ENCODE measurements around the gene ASAP3.

The ASAP3 gene

GRCh38 chr1:23424293-23425192 lies 59.4 kb downstream of the ASAP3 start, which contains the start of gene TCEA3:
TSS of gene TCEA3 (minus strand) at chr1:23424748. CDS start at chr1:23424633, 115 bp downstream.
- no peak for DNase-seq (ENCODE audit: low read depth in 4 of 4, low spot score in 1 of 4)

- DNase-seq (ENCODE audit: low read depth in 4 of 4, low spot score in 1 of 4), result no peak
Observed at GRCh38 chr1:23423415-23424292, 60.3 kb downstream of the ASAP3 start.

DNA sequence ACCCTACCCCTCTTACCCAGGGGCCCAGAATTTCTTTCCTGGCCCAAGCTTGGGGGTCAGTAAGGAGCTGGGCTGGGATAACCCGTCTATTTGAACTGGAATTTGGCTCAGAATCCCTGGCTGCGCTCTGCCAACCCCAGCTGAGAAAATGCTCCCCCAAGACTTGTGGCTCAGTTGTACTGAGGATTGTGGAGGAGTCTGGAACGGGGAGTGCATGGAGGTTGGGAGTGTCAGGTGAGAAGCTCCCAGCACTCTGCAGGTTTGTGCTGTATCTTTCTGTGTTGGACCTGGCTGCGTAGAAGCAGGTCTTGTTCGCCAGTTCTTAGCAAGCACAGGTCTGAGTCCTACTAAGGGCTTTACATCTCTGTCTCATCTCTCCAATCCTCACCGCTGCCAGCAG lies 61.0 kb downstream of the ASAP3 start:
- DNase-seq (ENCODE audit: low read depth in 4 of 4, low spot score in 1 of 4), result no peak

DNA sequence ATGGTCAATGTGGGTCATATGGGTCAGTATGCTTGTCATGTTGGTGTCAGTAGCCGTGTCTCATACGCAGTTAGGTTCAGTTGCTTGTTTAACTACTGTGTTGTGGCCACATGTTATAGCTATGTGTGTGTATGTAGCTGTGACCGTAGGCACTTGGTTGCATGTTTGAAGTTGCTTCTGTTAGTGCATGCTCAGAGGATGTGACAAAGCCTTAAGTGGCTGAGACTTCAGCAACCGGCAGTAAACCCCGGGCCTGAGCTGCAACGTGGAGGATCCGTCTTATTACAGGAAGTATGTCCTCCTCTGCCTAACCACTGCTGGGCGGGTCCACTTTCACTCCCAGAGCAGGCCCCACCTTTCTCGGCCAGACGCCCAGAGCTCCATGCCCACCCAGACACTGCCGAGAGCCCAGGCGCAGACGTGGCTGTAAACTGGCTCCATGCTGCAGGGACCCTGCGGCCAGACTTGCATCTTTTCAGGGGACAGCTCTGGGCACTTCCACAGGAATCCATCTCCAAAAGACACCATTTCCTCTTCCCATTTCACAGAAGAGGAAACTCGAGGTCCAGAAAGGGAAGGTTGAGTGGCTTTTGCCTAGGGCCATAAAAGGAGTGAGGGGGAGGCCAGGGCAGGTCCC lies 61.6 kb downstream of the ASAP3 start:
- no peak for DNase-seq (ENCODE audit: low read depth in 4 of 4, low spot score in 1 of 4)

GRCh38 chr1:23421753-23422240 lies 62.2 kb downstream of the ASAP3 start:
- no peak for DNase-seq (ENCODE audit: low read depth in 4 of 4, low spot score in 1 of 4)

DNA sequence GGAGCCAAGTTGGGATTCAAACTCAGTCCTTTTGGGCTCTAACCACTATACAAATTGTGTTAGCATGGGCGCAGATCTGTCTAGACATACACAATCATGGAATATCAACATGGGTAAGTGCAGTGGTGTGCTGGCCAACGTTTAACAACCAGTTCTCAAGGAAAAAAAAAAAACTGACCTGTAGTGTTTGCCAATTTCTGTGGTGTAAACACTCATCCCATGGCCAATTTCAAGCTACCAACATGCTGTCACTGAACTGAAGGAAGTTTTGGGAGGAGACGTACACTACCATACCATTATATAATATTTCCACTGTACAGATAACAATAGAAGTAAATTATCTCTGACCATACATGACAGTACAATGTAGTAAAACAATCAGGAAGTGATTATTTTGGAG lies 62.6 kb downstream of the ASAP3 start:
- DNase-seq (ENCODE audit: low read depth in 4 of 4, low spot score in 1 of 4), result no peak

DNA sequence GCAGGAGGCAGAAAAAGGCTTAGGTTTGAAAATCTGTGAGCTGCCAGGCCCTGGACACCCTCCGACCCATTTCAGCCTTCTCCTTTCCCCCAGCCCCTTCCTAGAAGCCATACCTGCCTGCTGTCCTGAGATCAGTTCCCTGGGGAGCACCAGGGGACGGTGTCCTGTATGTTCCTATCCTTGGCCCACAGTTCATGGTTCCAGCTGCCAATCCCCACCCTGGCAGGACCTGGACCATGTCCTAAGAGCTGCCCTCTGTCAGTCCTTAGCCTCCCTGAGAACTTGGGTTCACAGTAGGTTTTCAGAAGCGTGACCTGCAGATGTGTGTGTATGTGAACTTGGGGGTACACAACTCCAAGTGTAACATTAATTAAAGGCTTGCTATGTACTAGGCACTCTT lies 63.2 kb downstream of the ASAP3 start:
- DNase-seq (ENCODE audit: low read depth in 4 of 4, low spot score in 1 of 4), result no peak

DNA sequence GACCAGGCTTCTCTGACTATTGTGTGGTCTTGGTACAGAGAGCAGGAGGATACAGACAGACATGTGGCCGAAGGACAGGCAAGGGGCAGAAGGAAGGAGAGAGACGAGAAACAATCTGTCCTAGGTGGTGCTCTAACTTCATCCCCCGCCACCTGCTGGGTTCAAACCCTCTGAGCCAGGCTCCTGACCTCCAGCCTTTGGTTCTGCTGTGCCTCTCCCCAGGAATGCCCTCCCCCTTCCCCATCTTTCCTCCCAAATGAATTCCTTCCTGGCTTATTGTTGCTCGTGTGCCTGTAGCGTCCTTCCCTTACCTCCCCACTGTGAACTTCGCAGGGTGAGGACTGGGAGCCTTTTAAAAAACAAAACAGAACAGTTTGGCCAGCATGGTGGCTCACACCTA lies 64.8 kb downstream of the ASAP3 start:
- DNase-seq (ENCODE audit: low read depth in 4 of 4, low spot score in 1 of 4), result no peak

- no peak for DNase-seq (ENCODE audit: low read depth in 4 of 4, low spot score in 1 of 4)
Observed at GRCh38 chr1:23417570-23417969, 66.4 kb downstream of the ASAP3 start.

DNA sequence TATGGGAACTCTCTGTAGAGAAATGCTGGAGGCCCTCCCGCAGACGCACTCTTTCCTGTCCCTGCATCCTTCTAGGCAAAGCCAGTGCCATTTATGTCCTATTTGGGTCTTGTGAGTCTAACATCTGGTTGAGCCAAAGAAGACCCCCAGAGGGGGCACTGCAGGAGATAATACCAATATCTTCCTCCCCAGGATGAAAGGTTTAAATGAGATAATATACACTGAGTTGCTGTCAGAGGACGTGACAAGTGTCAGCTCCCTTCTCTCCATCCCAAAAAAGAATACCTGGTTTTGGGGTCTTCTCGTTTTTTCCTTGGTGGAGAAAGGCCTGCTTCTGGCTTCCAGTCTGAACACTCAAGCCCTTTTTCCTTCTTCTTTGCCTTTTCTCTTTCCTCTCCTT lies 67.0 kb downstream of the ASAP3 start:
- DNase-seq (ENCODE audit: low read depth in 4 of 4, low spot score in 1 of 4), result no peak

- DNase-seq (ENCODE audit: low read depth in 4 of 4, low spot score in 1 of 4), result no peak
Observed at GRCh38 chr1:23408797-23409290, 75.1 kb downstream of the ASAP3 start.

DNA sequence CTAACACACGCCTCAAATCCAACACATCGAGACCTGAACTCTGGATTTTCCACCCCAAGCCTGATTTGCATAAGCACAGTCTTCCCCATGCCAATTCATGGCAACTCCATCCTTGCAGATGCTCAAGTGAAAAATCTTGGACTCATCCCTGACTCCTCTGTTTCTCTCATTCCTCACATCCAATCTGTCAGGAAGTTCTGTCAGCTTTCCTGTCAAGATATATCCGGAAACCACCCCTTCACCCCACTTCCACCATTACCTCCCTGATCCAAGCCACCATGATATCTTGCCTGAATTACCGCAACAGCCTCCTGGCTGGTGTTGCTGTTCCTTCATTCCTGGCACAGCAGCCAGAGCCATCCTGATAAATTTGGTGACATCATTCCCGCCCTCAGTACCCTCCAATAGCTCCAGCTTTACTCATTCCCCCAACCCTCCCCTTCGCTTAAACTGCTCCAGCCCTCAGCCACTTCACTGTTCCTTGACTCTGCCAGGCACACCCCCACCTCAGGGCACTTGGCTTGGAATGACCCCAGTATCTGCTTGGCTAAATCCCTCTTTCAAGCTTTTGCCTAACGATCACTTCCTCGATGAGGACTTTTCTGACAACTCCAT lies 76.9 kb downstream of the ASAP3 start:
- no peak for DNase-seq (ENCODE audit: low read depth in 4 of 4, low spot score in 1 of 4)

DNA sequence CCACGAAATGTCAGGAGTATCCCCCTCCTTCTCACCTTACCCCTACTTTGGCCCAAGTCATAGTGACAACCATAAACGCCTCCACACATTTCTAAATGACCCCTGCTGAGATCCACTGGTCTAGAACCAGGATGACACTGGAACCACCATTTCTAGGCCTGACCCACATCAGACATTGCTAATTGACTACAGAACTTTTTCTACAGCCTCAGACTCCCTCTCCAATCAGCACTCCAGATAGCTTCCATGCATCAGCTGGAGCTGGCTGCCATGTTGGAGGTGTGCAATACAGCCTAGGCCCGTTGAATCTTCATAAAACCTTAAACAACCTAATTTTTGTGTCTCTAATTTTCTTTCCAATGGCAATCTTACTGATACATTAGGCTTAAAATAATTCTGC lies 78.0 kb downstream of the ASAP3 start:
- DNase-seq (ENCODE audit: low read depth in 4 of 4, low spot score in 1 of 4), result no peak

DNA sequence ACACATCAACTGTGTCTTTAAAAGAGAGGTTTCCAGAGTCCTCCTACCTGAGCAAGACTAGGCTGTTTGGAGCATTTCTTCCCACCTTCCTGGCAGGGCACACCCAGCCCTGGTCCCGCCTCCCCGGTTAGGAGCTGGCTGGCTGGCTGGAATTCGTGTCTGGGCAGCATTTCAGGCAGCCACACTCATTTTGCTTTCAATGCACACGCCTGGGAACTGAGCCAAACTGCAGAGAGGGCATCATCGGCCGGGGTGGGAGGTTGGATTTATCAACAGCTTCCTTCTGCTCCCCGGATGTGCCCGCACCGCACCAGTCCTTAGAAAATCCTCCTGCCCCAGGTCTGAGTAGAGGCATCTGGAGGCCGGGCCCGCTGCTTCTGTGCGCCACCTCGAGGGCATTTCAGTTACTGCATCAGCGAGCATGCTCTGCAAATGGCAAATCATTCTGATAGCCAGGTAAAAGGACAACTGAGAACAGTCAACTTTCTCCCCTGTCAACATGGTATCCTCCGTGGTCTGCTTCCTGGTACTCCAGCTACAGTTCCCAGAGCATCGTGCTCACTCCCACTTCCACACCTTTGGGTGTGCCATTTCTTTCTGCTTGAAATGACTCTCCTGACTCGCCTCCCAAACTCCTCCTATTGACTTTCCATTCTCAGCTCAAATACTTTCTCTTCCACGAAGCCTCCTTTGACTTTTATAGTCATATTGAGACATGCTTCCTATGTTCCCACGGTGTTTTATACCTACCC lies 80.1 kb downstream of the ASAP3 start:
- peak; percentile 59 to 83 (median 81) for DNase-seq (ENCODE audit: low read depth in 4 of 4, low spot score in 1 of 4)

DNA sequence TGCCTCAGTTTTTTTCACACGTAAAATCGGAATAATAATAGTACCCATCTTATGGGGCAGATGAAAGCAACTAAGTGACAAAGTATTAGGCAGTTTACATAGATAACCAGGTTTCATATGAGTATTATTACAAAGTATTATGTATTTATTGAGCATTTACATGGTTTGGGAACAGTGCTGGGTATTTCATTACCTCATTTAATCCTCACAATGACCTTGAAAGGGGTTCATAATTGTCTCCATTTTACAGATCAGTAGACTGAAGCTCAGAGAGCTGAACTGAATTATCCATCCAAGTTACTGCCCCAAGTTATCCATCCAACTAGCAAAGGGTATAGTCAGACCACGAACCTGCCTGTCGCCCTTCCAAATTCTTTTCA lies 80.6 kb downstream of the ASAP3 start:
- DNase-seq (ENCODE audit: low read depth in 4 of 4, low spot score in 1 of 4), result no peak

DNA sequence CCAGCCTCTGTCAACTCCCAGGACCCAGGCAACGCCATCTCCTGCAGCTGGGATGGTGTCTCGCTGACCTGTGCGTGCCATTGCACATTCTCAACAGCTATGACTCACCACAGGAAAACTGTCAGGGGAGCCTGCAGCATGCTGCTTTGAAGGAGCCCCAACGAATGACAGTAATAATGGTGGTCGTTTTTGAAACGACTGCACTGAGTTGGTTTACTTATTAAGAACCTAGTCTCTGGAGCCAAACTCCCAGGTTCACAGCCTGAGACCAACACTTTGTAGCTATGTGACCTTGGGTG lies 81.0 kb downstream of the ASAP3 start:
- DNase-seq (ENCODE audit: low read depth in 4 of 4, low spot score in 1 of 4), result no peak

DNA sequence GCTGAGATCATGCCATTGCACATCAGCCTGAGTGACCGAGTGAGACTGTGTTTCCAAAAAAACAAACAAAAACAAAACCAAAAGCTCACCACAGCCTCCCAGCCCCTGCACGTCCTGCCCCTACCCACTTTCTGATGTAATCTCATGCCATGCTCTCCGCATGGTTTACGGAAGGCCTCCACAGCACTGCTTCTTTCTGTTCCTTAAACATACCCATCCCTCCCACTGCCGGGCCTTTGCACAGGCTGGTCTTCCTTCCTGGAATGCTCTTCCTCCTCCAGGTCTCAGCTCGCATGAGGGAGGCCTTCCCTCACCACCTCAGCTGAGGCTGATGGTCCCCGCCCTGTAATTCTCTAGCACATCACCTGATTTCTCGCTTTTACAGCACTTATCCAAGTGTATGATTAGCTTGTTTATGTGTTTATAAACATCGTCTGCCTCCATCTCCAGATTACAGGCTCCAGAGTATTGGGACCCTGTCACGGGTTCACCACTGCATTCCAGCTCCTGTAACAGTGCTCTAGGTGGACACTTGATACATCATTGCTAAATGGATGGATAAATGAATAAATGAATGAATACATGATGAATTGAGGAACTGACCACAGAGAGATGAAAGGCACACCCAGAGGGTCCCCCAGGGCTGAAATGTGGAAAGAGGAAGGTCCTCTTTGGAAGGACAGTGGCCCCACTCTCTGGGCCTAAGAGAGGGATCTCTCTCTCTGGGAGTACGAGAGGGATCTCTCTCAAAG lies 81.5 kb downstream of the ASAP3 start:
- DNase-seq (ENCODE audit: low read depth in 4 of 4, low spot score in 1 of 4), result no peak

DNA sequence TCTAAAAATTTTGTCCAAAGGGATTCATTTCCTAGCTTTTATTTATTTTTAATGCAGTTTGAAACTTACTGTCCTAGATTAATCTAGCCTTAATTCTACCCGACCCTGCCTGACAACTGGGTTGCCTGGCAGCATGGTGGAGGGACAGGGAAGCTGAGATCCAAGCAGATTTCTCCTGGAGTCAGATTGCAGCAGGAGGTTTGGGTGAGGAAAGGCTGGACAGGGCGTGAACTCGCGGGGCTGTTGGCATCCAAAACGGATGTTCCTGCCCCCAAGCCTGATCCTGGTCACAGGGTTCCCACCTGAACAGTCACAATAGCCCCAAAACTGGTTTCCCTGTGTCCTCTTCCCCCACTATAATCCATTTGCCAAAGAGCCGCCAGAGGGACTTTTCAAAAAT lies 82.7 kb downstream of the ASAP3 start:
- DNase-seq (ENCODE audit: low read depth in 4 of 4, low spot score in 1 of 4), result no peak

GRCh38 chr1:23400324-23401114 lies 83.5 kb downstream of the ASAP3 start:
- no peak for DNase-seq (ENCODE audit: low read depth in 4 of 4, low spot score in 1 of 4)
